SK-N-SH (cell line): ENCODE data around the gene HYAL3.

ENCODE experiments used
- CTCF ChIP-seq: fragments of 200-600 bp; sonication (generic); IDR thresholded peaks from 2 replicates; pipeline ENCODE4 v1.6.1; 2017; ENCODE audit warnings: antibody characterized with exemption, mild to moderate bottlenecking, moderate library complexity
- EP300 ChIP-seq, 2 experiments: IDR thresholded peaks; 2 replicates each; pipeline versions ENCODE4 v1.4.0 to v1.6.1; 2012; ENCODE audit warnings: borderline replicate concordance in 1 of 2, low read depth in 1 of 2, low read length in 1 of 2
- IRF3 ChIP-seq: fragments of 150-350 bp; IDR thresholded peaks from 2 replicates; pipeline ENCODE4 v1.6.1; 2016; ENCODE audit warnings: mild to moderate bottlenecking, low read depth, low read length
- JUND ChIP-seq: IDR thresholded peaks from 2 replicates; pipeline ENCODE4 v1.4.0; 2012
- NFIC ChIP-seq: IDR thresholded peaks from 2 replicates; pipeline ENCODE4 v1.4.0; 2012; ENCODE audit warnings: borderline replicate concordance
- PBX3 ChIP-seq: IDR thresholded peaks from 2 replicates; pipeline ENCODE4; 2012
- POLR2AphosphoS5 ChIP-seq: IDR thresholded peaks from 2 replicates; pipeline ENCODE4 v1.6.1; 2012; ENCODE audit warnings: low read depth, low read length
- RAD21 ChIP-seq: IDR thresholded peaks from 2 replicates; pipeline ENCODE4 v1.6.1; 2012; ENCODE audit warnings: mild to moderate bottlenecking, low read length
- REST ChIP-seq: IDR thresholded peaks from 2 replicates; pipeline ENCODE4 v1.6.1; 2012; ENCODE audit warnings: mild to moderate bottlenecking, low read depth, low read length, moderate library complexity
- USF2 ChIP-seq: fragments of 150-350 bp; IDR thresholded peaks from 2 replicates; pipeline ENCODE4 v1.6.1; 2017; ENCODE audit warnings: antibody characterized with exemption, low read length, low read depth, borderline replicate concordance

- no peak for TF ChIP-seq USF2
- no peak for TF ChIP-seq EP300 (IDR thresholded peaks at IDR 0.05; ENCODE audit: borderline replicate concordance in 1 of 2, low read depth in 1 of 2, low read length in 1 of 2)
- TF ChIP-seq CTCF: no peak
- TF ChIP-seq REST: no peak
- no peak for TF ChIP-seq POLR2AphosphoS5
- TF ChIP-seq IRF3: no peak
- no peak for TF ChIP-seq PBX3
- no peak for TF ChIP-seq RAD21
- TF ChIP-seq JUND: no peak
- TF ChIP-seq NFIC: no peak
These were observed 41.5 kb upstream of the HYAL3 start, which contains the start of gene RASSF1 for GRCh38 chr3:50340448-50341329.
